Naive B cell (primary cell): ENCODE data around the gene DCAKD. TPM values are rescaled to one million over a fixed set of nuclear protein-coding genes. Genes with fewer than 3 reads are reported as not detected.

Experiments
- ATAC-seq, 2 donors: fragments of 150-1000 bp; cut with Tn5 transposase; 2 replicates each; pipeline ENCODE4 v1.10.0; 2021; ENCODE audit warnings: low read depth in 2 of 2, mild to moderate bottlenecking in 2 of 2, moderate library complexity in 2 of 2
- DNase-seq: peaks from one replicate; pipeline ENCODE4 v3.0.0; 2022
- H3K27ac Mint-ChIP-seq, 6 donors: one replicate each; pipeline ENCODE4 v1.8.0; 2020 to 2022; ENCODE audit warnings: mild to moderate bottlenecking in 6 of 6, mixed read lengths in 6 of 6, moderate library complexity in 5 of 6, inconsistent platforms in 2 of 6
- H3K27me3 Mint-ChIP-seq, 3 donors: one replicate each; pipeline ENCODE4 v1.8.0; 2021 to 2022; ENCODE audit warnings: mixed read lengths in 3 of 3, mild to moderate bottlenecking in 1 of 3
- H3K36me3 Mint-ChIP-seq, 2 donors: one replicate each; pipeline ENCODE4 v1.8.0; 2020 to 2022; ENCODE audit warnings: mixed read lengths in 2 of 2, inconsistent platforms in 1 of 2, mild to moderate bottlenecking in 1 of 2
- H3K4me1 Mint-ChIP-seq, 3 donors: one replicate each; pipeline ENCODE4 v1.8.0; 2020 to 2022; ENCODE audit warnings: mixed read lengths in 3 of 3, inconsistent platforms in 1 of 3, mild to moderate bottlenecking in 1 of 3, moderate library complexity in 1 of 3
- H3K4me3 Mint-ChIP-seq, 8 donors: one replicate each; pipeline ENCODE4 v1.8.0; 2020 to 2022; ENCODE audit warnings: mild to moderate bottlenecking in 8 of 8, mixed read lengths in 8 of 8, moderate library complexity in 8 of 8, inconsistent platforms in 2 of 8
- H3K9me3 Mint-ChIP-seq, 7 donors: one replicate each; pipeline ENCODE4 v1.8.0; 2020 to 2022; ENCODE audit warnings: mixed read lengths in 7 of 7, mild to moderate bottlenecking in 5 of 7, inconsistent platforms in 2 of 7, moderate library complexity in 1 of 7
- polyA plus RNA-seq, 6 donors: library from polyadenylated mRNA; unstranded; fragments of 300-500 nt; fragmentation: Illumina TruSeq; gene quantifications; one replicate each; pipeline ENCODE4 v1.2.3, GENCODE V29; 2021; ENCODE audit warnings: low read depth in 6 of 6

Gene DCAKD
- polyA plus RNA-seq, 6 donors from 2014 or later: 3.1 to 15.5 (median 11.1) TPM

DNA sequence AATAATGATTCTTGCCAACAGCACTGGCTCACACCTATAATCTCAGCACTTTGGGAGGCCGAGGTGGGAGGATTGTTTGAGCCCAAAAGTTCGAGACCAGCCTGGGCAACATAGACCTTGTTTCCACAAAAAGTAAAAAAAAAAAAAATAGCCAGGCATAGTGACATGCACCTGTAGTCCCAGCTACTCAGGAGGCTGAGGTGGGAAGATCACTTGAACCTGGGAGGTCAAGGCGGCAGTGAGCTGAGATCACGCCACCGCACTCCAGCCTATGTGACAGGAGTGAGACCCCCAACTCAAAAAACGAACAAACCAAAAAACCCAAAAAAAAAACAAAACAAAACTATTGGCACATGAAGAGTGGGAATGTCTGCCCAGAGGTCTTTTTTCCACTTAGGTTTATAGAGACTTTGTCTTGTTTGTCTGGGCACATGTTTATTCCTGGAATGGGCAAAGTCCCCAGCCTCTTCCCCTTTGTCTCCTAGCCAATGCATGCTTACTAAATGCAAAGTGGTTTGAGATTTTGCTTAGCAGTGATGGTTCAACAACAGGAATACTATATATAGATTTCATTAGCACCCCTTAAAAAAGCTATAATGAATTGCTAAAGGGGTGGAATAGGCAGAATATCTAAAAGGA is 35.6 kb upstream of the DCAKD start:
- no peak for DNase-seq
- H3K9me3 Mint-ChIP-seq: no peaks in the 10 kb centered on the region
- no peaks in the 10 kb centered on the region for H3K27me3 Mint-ChIP-seq
- peaks cover 0 to 3% (median 0%) of the 10 kb centered on the region in 3 donors for H3K4me1 Mint-ChIP-seq
- H3K36me3 Mint-ChIP-seq: peaks cover 12 to 15% of the 10 kb centered on the region in 2 donors
- H3K4me3 Mint-ChIP-seq: no peak overlapping the region
- H3K27ac Mint-ChIP-seq: no peak overlapping the region
- no peak for ATAC-seq

DNA sequence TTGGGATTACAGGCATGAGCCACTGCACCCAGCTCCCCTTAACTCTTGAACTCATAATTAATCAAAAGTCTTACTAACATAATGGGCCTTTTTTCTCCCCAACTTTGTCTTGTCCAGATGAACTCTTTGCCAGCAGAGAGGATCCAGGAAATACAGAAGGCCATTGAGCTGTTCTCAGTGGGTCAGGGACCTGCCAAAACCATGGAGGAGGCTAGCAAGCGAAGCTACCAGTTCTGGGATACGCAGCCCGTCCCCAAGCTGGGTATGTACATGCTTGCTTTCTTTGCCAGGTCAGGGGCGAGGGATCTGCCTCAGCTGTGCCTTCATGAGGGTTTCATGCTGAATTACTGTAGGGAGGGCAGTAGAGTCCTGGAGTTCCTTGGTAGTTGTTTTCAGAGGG is 35.0 kb upstream of the DCAKD start:
- Mint-ChIP-seq H3K36me3 (peaks cover 12 to 15% of the 10 kb centered on the region in 2 donors), H3K27me3 (no peaks in the 10 kb centered on the region), H3K4me3 (no peak overlapping the region), H3K4me1 (peaks cover 0 to 3% (median under 1%) of the 10 kb centered on the region in 3 donors), H3K9me3 (no peaks in the 10 kb centered on the region), H3K27ac (no peak overlapping the region)
- no peak for ATAC-seq
- no peak for DNase-seq

DNA sequence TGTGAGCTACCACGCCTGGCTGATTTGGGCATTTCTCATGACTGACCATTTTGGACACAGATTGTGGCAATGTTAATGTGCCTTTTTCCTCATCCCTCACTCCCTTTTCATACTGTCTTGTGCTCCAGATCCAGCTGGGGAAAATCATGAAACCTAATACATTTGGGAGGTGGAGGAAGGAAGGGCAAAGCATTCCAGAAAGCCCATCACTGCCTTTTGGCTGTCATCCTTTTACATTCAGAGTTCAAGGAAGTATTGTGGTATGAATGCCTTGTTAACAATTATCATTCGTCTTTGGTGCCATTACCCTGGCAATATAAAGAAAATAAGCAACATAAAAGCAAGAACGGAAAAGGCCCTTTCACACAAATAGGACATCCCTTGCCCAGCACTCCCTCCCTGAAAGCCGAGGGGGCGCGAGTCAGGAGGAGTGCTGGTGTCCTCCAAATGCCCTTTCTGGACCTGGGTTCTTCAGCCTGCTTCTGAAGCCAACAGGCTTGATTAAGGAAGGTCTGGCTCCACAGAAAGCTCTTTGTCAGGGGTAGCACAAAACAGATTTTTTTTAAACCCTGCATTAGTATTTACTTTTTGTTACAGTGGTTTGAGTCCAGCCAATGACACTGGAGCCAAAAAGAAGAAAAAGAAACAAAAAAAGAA is 29.7 kb upstream of the DCAKD start:
- no peak for ATAC-seq
- H3K4me3 Mint-ChIP-seq: peak overlapping the region in 1 of 8 donors; percentile 30
- H3K9me3 Mint-ChIP-seq: no peaks in the 10 kb centered on the region
- no peak for DNase-seq
- peaks cover 12 to 32% (median 19%) of the 10 kb centered on the region in 3 donors for H3K4me1 Mint-ChIP-seq
- no peaks in the 10 kb centered on the region for H3K27me3 Mint-ChIP-seq
- H3K36me3 Mint-ChIP-seq: peaks cover 7 to 8% of the 10 kb centered on the region in 2 donors
- H3K27ac Mint-ChIP-seq: peak overlapping the region in 2 of 6 donors; percentile 44 to 67

DNA sequence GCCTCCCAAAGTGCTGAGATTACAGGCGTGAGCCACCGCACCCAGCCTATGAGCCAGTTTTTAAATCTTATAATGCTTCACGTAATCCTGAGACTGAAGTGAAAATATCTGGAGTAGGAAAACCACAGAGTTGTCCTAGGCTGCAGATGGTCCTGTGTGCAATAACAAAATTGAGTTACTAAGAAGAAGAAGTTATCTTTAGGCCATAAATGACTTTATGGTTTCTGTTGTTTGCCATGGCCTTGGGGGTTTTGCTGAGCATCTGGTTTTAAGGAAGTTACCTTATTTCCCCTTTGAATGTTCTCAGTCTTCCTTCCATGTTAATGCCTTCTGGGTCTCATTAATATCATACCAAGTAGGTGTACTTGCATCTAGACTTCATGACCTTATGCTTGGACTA is 26.2 kb upstream of the DCAKD start:
- peak overlapping the region in 3 of 8 donors; percentile 3 to 45 (median 16) for H3K4me3 Mint-ChIP-seq
- peak overlapping the region; percentile 56 to 92 (median 74) for H3K27ac Mint-ChIP-seq
- peaks cover 7 to 11% of the 10 kb centered on the region in 2 donors for H3K36me3 Mint-ChIP-seq
- no peaks in the 10 kb centered on the region for H3K9me3 Mint-ChIP-seq
- peaks cover 12 to 45% (median 25%) of the 10 kb centered on the region in 3 donors for H3K4me1 Mint-ChIP-seq
- H3K27me3 Mint-ChIP-seq: no peaks in the 10 kb centered on the region
- DNase-seq: peak; percentile 18
- ATAC-seq: peak; percentile 81 to 89

DNA sequence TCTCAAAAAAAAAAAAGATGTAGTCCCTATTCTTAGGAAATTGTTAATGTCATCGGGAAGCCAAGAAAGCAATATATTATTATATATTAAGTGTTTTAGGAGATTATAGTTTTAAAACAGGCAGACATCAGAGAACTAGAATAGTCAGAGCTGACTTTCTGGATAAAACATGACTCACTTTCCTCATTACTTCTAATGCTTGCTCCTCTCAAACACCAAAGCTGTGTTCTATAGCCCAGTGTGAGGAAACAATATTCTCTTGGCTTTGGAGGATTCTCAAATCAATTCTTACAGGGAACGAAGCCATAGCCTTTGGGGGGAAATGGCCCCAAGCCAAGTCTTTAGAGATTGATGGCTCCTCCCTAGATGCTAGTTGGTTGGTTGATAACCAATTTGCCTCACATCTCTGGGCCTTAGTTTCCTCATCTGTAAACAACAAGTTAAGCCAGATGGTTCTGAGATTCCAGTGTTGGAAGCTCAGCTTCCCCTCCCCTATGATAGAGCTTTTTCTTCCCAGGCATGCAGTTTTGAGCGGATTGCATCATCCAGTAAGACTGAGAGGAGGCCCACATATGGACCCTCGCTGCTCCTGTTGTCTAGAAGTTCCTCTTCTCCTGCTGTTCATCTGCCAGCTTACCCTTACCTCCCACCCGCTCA is 22.1 kb upstream of the DCAKD start:
- Mint-ChIP-seq H3K4me3 (peak overlapping the region in 1 of 8 donors; percentile 54), H3K27ac (peak overlapping the region in 2 of 6 donors; percentile 27 to 78), H3K9me3 (no peaks in the 10 kb centered on the region), H3K36me3 (peaks cover 0 to 4% of the 10 kb centered on the region in 2 donors), H3K27me3 (no peaks in the 10 kb centered on the region), H3K4me1 (peaks cover 12 to 47% (median 25%) of the 10 kb centered on the region in 3 donors)
- no peak for ATAC-seq
- no peak for DNase-seq

DNA sequence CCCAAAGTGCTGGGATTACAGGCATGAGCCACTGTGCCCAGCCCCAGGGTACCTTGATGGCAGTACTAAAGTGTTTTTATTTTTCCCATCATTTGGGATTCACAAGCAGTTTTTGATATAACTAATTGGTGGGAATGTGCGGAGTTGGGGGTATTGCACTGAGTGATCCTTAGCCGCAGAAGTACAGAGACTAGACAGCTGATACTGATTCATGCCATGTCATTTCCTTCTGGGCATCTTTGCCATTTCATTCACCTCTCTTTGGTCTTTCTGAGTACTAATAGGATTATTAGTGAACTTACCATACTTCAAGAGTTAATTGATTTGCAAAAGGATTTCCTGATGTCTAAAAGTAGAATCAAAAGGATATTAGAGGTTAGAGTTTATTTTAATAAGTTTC is 19.4 kb upstream of the DCAKD start:
- H3K36me3 Mint-ChIP-seq: peaks cover 0 to 4% of the 10 kb centered on the region in 2 donors
- H3K27me3 Mint-ChIP-seq: no peaks in the 10 kb centered on the region
- no peaks in the 10 kb centered on the region for H3K9me3 Mint-ChIP-seq
- no peak overlapping the region for H3K4me3 Mint-ChIP-seq
- peaks cover 7 to 37% (median 21%) of the 10 kb centered on the region in 3 donors for H3K4me1 Mint-ChIP-seq
- no peak overlapping the region for H3K27ac Mint-ChIP-seq
- ATAC-seq (no peak), DNase-seq (no peak)

DNA sequence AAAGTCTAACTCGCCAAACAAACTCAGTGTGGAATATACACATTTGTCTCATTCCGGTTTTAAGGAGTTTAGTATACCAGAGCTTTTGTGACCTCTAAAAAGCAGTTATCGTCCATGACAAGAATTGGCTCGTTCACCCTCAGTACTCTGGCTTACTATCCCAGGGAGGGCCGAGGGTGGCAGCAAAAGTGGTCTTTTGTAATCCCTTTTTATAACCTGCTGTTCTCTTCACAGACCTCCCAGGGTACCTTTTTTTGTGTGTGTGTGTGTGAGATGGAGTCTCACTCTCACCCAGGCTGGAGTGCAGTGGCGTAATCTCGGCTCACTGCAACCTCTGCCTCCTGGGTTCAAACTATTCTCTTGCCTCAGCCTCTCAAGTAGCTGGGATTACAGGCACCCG is 18.6 kb upstream of the DCAKD start:
- no peaks in the 10 kb centered on the region for H3K9me3 Mint-ChIP-seq
- H3K4me3 Mint-ChIP-seq: no peak overlapping the region
- H3K27me3 Mint-ChIP-seq: no peaks in the 10 kb centered on the region
- H3K36me3 Mint-ChIP-seq: peaks cover 0 to 4% of the 10 kb centered on the region in 2 donors
- ATAC-seq: no peak
- DNase-seq: no peak
- H3K4me1 Mint-ChIP-seq: peaks cover 7 to 36% (median 22%) of the 10 kb centered on the region in 3 donors
- no peak overlapping the region for H3K27ac Mint-ChIP-seq

DNA sequence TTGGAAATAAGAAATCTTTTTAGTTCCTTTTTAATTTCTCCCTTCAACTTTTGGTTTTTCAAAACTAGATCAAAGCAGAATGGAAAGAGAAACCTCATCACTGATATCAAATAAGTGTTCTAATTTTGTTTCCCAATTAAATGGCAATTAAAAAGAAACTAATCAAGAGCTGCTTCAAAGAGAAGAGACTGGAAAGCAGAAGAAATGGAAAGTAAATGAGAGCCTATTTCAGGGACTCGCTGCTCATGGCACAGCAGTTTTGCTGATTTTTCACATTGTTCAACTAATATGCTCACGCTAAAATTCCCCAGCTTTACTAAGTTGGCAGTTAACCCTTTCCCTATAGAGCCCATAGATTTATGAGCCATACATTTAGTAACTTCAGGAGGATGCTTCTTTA is 16.2 kb upstream of the DCAKD start:
- Mint-ChIP-seq H3K27ac (peak overlapping the region in 2 of 6 donors; percentile 47 to 78), H3K4me1 (peaks cover 19 to 52% (median 36%) of the 10 kb centered on the region in 3 donors), H3K27me3 (no peaks in the 10 kb centered on the region), H3K36me3 (no peaks in the 10 kb centered on the region), H3K4me3 (no peak overlapping the region), H3K9me3 (no peaks in the 10 kb centered on the region)
- no peak for ATAC-seq
- no peak for DNase-seq

DNA sequence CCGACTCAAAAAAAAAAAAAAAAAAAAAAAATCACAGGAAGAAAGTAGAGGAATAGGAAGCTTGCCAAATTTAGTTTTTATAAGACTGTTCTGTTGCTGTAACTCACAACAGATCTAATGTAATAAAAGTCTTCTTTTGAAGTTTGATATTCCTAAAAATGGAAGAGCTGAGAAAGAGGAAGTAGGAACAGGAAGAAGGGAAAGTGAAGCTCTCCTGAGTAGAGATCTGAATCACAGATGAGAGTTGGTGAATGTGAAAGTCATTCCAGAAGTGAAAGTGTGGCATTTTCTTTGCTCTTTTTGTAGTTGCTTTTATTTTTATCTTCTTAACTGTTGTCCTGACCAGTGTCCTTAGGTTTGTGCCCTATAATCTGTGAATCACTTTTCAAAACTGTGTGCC is 11.8 kb upstream of the DCAKD start:
- ATAC-seq: no peak
- Mint-ChIP-seq H3K9me3 (no peaks in the 10 kb centered on the region), H3K36me3 (no peaks in the 10 kb centered on the region), H3K27me3 (no peaks in the 10 kb centered on the region), H3K27ac (peak overlapping the region in 5 of 6 donors; percentile 38 to 84 (median 66)), H3K4me3 (peak overlapping the region in 5 of 8 donors; percentile 23 to 91 (median 52)), H3K4me1 (peaks cover 29 to 67% (median 56%) of the 10 kb centered on the region in 3 donors)
- no peak for DNase-seq

DNA sequence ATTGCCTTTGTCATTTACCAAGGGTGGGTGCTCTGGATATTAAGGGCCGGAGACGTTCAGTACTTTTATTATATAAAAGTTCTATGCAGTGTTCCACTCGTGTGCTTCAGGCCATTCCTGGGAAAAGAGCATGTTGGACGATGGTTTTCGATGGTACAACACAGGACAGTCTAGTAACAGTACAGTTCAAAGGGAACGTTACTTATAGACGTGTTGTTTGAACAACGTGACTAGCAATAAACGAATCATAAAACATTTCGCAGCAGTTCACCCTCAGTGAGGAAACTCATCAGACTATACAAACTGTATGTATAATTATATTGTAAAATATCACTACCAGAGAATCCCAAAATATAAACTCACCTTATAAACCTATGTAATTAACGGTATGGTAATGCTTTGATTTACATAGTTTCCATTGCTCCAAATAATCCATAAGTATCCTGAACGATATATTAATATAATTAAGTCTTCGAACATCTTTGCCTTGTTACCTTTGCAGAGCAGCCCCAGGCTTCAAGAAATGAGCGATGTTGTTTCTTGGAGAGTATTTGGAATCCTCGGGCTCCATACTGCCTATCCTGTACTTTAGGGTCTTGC is 10.3 kb upstream of the DCAKD start:
- Mint-ChIP-seq H3K27me3 (no peaks in the 10 kb centered on the region), H3K36me3 (no peaks in the 10 kb centered on the region), H3K9me3 (no peaks in the 10 kb centered on the region), H3K4me3 (peak overlapping the region; percentile 88 to 100 (median 100)), H3K4me1 (peaks cover 22 to 58% (median 46%) of the 10 kb centered on the region in 3 donors), H3K27ac (peak overlapping the region; percentile 94 to 100 (median 98))
- ATAC-seq (no peak), DNase-seq (no peak)

DNA sequence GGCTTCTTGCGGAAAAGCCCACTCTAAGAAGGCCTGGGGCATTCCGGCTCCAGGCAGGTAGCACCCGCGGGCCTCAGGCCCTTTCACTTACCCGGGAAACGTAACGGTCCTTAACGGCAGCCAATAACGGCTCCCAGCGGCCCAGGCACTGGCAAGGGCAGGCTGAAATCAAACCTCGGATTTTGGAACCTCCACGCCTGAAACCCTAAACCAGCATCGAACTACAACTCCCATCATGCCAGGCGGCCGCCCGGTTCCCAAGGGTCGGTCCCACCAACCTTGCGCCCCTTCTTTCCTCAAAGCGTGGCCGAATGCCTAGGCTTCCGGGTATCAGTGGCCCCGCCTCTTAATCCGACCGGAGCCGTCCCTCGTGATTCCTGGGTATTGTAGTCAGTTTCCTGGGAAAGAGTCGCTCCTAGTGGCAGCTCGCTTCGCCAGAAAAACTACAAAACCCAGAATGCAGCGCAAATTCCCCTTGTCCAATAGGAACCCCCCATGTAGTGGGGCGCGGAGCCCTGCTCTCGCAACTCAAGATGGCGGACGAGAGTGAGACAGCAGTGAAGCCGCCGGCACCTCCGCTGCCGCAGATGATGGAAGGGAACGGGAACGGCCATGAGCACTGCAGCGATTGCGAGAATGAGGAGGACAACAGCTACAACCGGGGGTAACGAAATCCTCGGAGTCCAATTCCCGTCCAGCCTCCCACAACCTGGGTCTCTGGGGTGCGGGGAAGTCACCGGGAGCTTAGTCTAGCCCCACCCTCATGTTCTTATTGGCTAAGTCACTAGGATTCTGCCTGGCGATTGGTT is 9.6 kb upstream of the DCAKD start, which contains the start of gene NMT1:
NMT1 (plus strand) TSS at position 521 of the 809 bp plus-strand sequence; CDS start at position 534, 13 bp downstream.
- Mint-ChIP-seq H3K27ac (peak within 1 kb of the TSS; percentile 94 to 100 (median 98)), H3K9me3 (no peaks in the 10 kb centered on the region), H3K36me3 (no peaks in the 10 kb centered on the region), H3K27me3 (no peaks in the 10 kb centered on the region), H3K4me1 (peaks cover 22 to 54% (median 43%) of the 10 kb centered on the region in 3 donors), H3K4me3 (peak within 1 kb of the TSS; percentile 88 to 100 (median 100))
- ATAC-seq (peak; percentile 86), DNase-seq (peak; percentile 97)

DNA sequence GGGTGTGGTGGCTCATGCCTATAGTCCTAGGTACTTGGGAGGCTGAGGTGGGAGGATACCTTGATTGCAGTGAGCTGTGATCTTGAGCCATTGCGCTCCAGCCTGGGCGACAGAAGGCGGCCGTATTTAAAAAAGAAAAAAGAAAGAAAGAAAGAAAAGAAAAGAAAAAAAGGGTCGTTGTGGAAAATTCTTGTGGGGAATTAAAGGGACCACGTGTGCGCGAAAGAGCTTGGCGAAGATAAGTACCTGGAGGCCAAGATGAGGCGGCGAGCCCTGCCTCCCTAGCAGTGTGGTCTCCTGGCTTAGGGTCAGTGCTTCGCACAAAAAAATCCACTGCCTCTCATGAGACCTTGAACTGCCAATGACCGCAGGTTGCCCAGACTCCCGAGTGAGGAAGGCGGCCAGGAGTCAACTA is 9.0 kb upstream of the DCAKD start:
- H3K9me3 Mint-ChIP-seq: no peaks in the 10 kb centered on the region
- H3K27ac Mint-ChIP-seq: peak overlapping the region; percentile 72 to 99 (median 96)
- no peaks in the 10 kb centered on the region for H3K36me3 Mint-ChIP-seq
- no peaks in the 10 kb centered on the region for H3K27me3 Mint-ChIP-seq
- ATAC-seq: no peak
- H3K4me1 Mint-ChIP-seq: peaks cover 25 to 54% (median 45%) of the 10 kb centered on the region in 3 donors
- peak overlapping the region; percentile 88 to 100 (median 100) for H3K4me3 Mint-ChIP-seq
- no peak for DNase-seq
